Measurements from ENCODE around the gene MRPL38. TPM values are rescaled to one million over a fixed set of nuclear protein-coding genes. Genes with fewer than 3 reads are reported as not detected.

The MRPL38 gene
- total and polyA plus RNA-seq, 2 donors from 2014 or later: 89.8 to 114 TPM

GRCh38 chr17:75909812-75910274, 5.2 kb upstream of the MRPL38 start:
- peak in 3 of 5 donors; percentile 12 to 76 (median 62) for DNase-seq
- Histone ChIP-seq H3K27ac (ENCODE audit: low read depth in 2 of 2, low read length in 2 of 2) (no peak overlapping the region), H3K4me3 (ENCODE audit: low read length in 3 of 3) (no peak overlapping the region), H3K9ac (ENCODE audit: low read length in 3 of 3) (no peak overlapping the region), H3K4me1 (ENCODE audit: control insufficient read depth in 2 of 3, insufficient read depth in 2 of 3, low read depth in 1 of 3, low read length in 3 of 3) (no peaks in the 10 kb centered on the region), H3K27me3 (ENCODE audit: control insufficient read depth, insufficient read depth, low read length) (no peaks in the 10 kb centered on the region), H3K9me3 (ENCODE audit: control insufficient read depth in 2 of 3, insufficient read depth in 1 of 3, low read length in 3 of 3) (no peaks in the 10 kb centered on the region), H3K36me3 (ENCODE audit: control insufficient read depth in 2 of 3, insufficient read depth in 3 of 3, low read length in 3 of 3) (peaks cover 0 to 3% (median 0%) of the 10 kb centered on the region in 3 donors)
- no peak for TF ChIP-seq CTCF (IDR thresholded peaks at IDR 0.05; ENCODE audit: borderline replicate concordance, extremely low read depth, insufficient read depth)
- FAIRE-seq: no peak
- intact Hi-C loops (cut with DNase I): loop anchor here (10.0 kb wide), 1 partner anchor 95 kb away; the partner anchor contains the start of gene CDK3

- no peaks in the 10 kb centered on the region for H3K27me3 ChIP-seq (ENCODE audit: control insufficient read depth, insufficient read depth, low read length)
- H3K27ac ChIP-seq (ENCODE audit: low read depth in 2 of 2, low read length in 2 of 2): no peak overlapping the region
- H3K9ac ChIP-seq (ENCODE audit: low read length in 3 of 3): no peak overlapping the region
- H3K36me3 ChIP-seq (ENCODE audit: control insufficient read depth in 2 of 3, insufficient read depth in 3 of 3, low read length in 3 of 3): peaks cover 0 to 3% (median 0%) of the 10 kb centered on the region in 3 donors
- intact Hi-C loops (cut with DNase I): no loop called here
- no peaks in the 10 kb centered on the region for H3K9me3 ChIP-seq (ENCODE audit: control insufficient read depth in 2 of 3, insufficient read depth in 1 of 3, low read length in 3 of 3)
- no peak for TF ChIP-seq CTCF (IDR thresholded peaks at IDR 0.05; ENCODE audit: borderline replicate concordance, extremely low read depth, insufficient read depth)
- DNase-seq (peak in 1 of 5 donors; percentile 32), FAIRE-seq (no peak)
- H3K4me1 ChIP-seq (ENCODE audit: control insufficient read depth in 2 of 3, insufficient read depth in 2 of 3, low read depth in 1 of 3, low read length in 3 of 3): no peaks in the 10 kb centered on the region
- H3K4me3 ChIP-seq (ENCODE audit: low read length in 3 of 3): no peak overlapping the region
Measured at GRCh38 chr17:75909051-75909811, 4.5 kb upstream of the MRPL38 start.

- no peaks in the 10 kb centered on the region for H3K27me3 ChIP-seq (ENCODE audit: control insufficient read depth, insufficient read depth, low read length)
- H3K27ac ChIP-seq (ENCODE audit: low read depth in 2 of 2, low read length in 2 of 2): no peak overlapping the region
- no peak for TF ChIP-seq CTCF (IDR thresholded peaks at IDR 0.05; ENCODE audit: borderline replicate concordance, extremely low read depth, insufficient read depth)
- intact Hi-C loops (cut with DNase I): no loop called here
- DNase-seq (no peak), FAIRE-seq (no peak)
- H3K36me3 ChIP-seq (ENCODE audit: control insufficient read depth in 2 of 3, insufficient read depth in 3 of 3, low read length in 3 of 3): peaks cover 0 to 3% (median 0%) of the 10 kb centered on the region in 3 donors
- no peak overlapping the region for H3K4me3 ChIP-seq (ENCODE audit: low read length in 3 of 3)
- peaks cover 0 to 3% (median 0%) of the 10 kb centered on the region in 3 donors for H3K4me1 ChIP-seq (ENCODE audit: control insufficient read depth in 2 of 3, insufficient read depth in 2 of 3, low read depth in 1 of 3, low read length in 3 of 3)
- no peaks in the 10 kb centered on the region for H3K9me3 ChIP-seq (ENCODE audit: control insufficient read depth in 2 of 3, insufficient read depth in 1 of 3, low read length in 3 of 3)
- no peak overlapping the region for H3K9ac ChIP-seq (ENCODE audit: low read length in 3 of 3)
Measured at GRCh38 chr17:75908201-75908600, 3.5 kb upstream of the MRPL38 start.

Measured in kidney (tissue), 14 donors.